Activated T-cell treated with anti-CD3 and anti-CD28 coated beads for 1 hour (primary cell): ENCODE measurements around the gene ZNF222.

Experiments
- DNase-seq: peaks from one replicate; pipeline ENCODE4 v3.0.0-alpha.2; 2020; ENCODE audit warnings: low read depth

ZNF222 gene

DNA sequence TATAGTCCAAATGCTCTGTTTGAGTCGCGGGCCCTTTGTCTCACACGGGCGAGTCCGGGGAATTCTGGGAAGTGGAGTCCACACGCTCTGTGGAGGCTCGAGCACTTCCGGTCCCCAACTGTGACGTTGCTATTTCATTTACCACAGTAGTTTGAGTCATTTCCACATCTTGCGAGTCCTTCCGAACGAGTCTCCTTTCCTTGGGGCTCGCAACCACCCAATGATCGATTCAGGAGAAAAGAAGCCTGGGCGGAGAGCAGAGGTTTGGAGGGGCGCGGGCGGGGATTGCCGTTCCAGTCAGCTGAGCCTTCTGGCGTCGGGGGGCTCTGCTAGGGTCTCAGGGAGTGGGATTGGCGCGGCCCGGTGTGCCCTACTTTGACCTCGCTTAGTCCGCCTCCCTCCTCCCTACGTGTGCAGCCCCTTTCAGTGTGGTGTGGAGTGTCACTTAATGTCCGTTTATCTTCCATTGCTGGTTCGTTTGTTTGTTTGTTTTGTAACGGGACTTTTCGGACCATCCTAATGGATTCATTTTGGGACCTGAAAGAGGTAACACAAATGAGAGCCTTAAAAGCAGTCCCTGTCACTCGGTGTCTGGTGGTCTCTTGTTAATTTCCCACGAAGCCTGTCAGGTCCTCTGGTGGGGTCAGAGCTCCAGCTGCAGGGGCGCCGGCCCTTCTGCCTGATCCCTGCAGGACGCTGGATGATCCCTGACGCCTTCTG is at the start of gene ZNF222:
Gene ZNF222 (plus strand): TSS at position 163 of the 720 bp plus-strand sequence. CDS start 58 bp downstream, at position 221.
- DNase-seq, result peak; percentile 52

DNA sequence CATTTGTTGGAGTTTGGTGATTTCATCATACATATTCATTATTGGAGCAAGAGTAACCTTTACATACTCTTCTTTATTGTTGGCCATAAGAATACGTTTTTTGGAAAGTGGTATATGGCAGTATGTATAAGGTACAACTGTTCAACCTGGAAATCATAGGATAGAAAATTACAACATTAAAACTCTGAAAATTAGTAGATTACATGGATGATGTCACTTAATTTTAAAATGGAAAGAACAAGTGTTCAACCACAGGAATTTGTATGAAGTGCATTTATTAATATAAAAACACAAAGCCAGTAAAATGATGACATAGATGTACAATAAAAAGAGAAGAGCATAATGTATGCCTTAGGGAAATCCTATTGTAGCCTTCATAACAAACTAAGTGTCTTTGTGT is 48.4 kb upstream of the ZNF222 start:
- no peak for DNase-seq

DNA sequence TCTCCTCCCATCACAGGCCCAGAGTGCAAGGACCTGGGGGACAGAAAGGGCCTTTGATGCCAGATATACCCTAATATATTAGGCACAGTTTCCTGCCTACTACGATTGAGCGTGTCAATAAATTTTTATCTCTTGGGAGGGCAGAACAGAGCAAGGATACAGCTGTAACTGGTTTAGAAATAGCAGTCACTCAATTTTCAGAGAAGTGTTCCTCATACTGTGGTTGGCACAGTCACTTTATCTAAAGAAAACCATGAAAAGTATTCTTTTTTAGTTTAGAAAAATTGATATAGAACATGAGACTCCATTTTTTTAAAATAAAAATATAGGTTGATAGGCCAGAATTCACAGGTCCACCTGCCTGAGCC is 41.7 kb upstream of the ZNF222 start:
- DNase-seq, result no peak

DNA sequence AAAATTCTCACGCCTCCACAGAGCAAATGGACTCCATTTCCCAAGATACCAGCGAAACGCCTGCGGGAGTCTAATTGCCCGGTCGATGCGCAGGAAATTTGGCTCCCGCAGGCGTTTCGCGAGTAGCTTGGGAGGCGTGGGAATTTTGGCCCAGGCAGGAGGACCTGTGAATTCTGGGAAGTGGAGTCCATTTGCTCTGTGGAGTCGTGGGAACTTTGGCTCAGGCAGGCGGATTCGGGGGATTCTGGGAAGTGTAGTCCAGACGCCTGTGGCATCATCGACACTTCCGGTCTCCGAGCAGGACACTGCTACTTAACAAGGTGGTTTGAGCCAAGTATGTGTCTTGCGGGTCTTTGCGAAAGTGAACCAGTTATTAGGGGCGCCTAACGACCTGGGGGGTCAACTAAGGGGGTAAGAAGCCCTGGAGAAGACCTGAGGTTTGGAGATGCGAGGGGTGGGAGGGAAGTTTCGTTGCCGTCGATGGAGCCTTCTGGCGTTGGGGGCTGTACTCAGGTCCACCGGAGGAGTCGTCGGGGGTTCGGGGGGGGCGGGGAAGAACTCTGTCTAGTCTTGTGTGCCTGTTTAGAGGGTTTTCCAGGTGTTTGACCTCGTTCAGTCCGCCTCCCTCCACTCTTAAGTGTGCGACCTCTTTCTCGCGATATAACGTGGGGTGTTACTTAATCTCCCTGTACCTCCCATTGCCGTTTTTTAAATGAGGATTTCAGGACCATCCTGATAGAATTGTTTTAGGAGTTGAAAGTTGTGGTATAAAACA is 41.1 kb upstream of the ZNF222 start, which contains the start of gene ZNF155:
Gene ZNF155 (plus strand): TSS at position 277 of the 775 bp plus-strand sequence. CDS start 4,356 bp downstream, outside the sequence.
- DNase-seq, result peak; percentile 46

DNA sequence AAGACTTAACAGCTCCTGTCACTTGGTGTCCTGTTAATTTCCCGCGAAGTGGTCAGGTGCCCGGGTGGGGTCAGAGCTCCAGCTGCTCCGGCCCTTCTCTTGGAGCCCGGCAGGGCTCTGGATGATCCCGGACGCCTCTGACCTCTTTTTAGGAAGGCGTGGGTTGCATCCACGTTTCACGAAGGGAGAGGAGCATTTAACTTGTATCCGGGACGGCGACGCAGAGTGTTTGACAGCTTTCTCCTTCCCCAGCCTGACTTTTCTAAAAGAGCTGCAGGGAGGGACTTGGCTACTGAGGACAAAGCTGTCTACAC is 40.5 kb upstream of the ZNF222 start:
- no peak for DNase-seq

DNA sequence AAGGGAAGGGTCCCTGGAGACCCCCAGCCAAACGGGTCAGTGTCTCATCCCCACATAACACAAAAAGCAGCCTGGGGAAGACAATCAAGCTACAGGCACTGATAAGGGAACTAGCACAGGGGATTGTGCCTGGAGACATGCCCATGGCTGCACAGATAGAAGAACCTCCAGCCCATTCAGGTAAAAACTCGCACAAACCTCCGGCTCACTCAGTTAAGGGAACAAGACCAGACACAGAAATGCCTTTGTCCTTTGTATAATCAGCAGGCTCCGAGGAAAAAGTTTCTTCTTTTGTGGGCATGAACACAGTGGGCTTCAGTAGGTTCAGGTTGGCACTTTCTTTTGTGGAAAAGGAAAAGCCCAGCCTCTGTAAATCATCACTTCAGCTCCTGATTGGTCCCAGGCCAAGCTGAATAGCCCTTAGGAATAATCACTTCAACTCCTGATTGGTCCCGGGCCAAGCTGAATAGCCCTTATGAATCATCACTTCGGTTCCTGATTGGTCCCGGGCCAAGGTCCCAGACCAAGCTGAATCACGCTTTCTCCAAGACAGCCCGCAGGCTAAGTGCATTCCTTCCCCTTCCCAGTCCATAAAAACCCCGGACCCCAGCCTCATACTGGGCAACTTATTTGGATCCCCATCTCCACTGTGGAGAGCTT is 27.4 kb upstream of the ZNF222 start:
- no peak for DNase-seq

DNA sequence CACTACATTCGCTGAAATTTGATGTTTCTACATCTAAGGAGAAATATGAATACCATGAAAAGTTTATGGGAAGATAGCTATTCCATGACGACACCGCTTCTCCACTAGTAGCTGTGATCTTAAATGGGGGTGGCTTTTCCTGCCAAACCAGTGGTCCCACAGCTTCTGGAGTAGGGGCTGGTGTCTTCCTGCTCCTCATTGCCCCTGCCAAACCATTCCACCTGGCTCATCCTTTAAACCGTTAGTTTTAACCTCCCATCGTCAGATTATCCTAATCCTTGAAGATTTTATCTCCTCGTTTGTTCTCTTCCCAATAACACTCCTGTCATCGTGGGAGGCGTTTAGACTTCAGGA is 23.0 kb upstream of the ZNF222 start:
- no peak for DNase-seq

DNA sequence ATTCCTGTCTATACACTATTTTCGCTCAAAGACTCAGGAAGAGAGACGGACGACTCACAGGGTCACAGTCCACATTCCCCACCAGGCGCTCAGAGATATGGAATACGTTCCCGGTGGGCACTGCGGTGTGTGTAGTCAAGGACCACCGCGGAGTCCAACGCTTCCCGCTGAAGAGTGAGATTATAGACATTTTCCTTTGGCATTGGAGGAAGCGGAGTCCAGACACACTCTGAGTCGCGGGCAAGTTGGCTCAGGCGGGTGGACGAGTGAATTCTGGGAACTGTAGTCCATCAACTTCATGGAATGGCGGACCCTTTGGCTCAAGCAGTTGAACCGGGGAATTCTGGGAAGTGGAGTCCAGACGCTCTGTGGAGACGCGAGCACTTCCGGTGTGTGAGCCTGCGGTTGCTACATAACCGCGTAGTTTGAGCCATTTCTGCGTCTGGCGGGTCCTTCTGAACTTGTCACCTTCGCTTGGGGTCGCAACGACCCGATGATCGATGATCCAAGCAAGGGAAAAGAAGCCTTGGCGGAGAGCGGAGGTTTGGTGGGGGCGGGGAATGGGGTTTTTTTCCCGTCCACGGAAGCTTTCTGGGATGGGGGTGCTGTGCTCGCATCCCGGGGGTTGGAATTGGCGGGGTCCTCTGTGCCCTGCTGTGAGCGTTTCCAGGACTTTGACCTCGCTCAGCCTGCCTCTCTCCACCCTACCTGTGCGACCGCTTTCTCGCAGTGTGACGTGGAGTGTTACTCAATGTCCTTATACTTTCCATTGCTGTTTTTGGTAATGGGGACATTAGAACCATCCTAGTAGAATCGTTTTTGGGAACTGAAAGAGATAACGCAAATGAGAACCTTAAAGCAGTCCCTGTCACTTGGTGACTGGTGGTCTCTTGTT is 22.4 kb upstream of the ZNF222 start, which contains the start of gene ZNF230:
Gene ZNF230 (plus strand): TSS at position 392 of the 895 bp plus-strand sequence. CDS start 4,122 bp downstream, outside the sequence.
- peak; percentile 64 for DNase-seq

DNA sequence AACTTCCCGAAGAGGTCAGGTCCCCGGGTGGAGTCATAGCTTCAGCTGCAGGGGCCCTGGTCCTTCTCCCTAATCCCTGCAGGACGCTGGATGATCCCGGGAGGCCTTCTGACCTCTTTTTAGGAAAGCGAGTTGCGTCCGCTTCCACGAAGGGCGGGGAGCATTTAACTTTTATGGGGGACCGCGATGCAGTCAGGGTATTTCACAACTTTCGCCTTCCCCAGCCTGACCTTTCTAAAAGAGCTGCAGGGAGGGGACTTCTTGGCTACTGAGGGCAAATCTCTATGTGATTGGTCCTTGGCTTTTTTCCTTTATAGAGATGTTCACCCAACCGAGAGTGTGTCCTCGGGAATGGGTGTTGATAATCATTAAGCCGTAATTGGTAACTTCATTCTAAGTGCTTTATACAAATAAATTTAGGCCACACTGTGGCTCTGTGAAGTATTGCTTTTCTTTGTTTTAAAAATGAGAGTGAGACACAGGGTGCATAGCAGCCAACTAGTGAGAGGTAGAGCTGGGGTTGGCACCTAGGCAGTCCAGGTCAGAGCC is 21.6 kb upstream of the ZNF222 start:
- DNase-seq, result no peak

DNA sequence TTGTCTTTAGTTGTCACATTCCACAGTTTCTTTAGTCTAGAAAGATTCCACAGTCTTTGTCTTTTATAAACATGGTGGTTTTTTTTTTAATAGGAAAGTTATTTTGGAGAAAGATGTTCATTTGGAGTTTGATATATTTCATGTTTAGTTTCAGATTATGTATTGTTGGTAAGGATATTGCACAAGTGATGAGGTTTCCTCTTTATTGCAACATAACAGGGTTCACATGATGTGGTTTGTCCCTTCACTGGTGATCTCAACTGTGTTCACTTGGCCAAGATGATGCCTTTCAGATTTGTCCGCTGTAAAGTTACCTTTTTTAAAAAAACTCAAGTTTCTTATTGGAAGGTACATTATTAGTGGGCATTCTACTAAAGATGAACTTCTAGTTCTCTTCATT is 19.2 kb upstream of the ZNF222 start:
- no peak for DNase-seq

DNA sequence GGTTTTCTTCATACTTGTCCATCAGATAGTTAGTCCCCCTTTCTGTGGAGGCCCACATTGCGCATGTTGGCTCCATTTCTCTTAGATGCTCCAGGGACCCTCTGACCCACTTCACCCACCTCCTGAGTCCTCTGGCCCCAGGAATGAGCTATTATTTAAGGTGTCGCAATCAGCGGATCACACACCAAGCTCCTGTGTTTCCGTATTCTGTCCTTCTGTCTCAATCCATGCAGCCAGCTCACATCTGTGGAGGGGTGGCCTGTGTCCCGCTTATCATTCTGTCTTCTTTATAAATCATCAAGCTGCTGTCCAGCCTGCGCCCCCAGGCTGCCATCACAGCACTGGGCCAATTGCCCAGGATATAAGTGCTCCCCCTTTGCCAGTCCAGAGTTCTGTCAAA is 17.7 kb upstream of the ZNF222 start:
- DNase-seq, result no peak

DNA sequence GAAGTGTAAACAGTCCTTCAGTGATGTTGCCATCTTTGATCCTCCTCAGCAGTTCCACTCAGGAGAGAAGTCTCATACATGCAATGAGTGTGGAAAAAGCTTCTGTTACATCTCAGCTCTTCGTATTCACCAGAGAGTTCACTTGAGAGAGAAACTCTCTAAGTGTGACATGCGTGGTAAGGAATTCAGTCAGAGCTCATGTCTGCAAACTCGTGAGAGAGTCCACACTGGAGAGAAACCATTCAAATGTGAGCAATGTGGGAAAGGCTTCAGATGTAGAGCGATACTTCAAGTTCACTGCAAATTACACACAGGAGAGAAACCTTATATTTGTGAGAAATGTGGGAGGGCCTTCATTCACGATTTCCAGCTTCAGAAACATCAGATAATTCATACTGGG is 14.7 kb upstream of the ZNF222 start:
- DNase-seq, result no peak

DNA sequence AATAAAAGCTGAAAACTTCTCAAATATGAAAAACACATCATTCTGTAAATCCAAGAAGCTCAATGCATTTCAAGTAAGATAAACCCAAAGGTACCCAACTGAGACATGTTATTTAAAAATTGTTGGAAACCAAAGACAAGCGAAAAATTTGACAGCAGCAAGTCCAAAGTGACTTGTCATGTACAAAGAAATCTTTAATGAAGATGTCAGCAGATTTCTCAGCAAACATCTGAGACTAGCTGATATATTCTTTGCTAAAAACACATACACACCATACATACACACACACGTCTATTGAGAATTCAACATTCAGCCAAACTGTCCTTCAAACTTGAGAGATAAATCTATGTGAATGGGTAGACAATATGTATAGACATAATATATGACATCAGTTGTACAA is 5.7 kb upstream of the ZNF222 start:
- DNase-seq, result no peak

DNA sequence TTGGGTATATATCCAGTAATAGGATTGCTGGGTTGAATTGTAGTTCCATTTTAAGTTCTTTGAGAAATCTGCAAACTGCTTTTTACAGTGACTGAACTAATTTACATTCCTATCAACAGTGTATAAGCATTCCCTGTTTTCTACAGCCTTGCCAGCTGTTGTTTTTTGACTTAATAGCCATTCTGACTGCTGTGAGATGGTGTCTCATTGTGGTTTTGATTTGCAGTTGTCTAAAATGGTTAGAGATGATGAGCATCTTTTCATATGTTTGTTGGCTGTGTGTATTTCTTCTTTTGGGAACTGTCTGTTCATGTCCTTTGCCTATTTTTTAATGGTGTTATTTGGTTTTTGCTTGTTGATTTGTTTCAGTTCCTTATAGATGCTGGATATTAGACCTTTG is 4.0 kb upstream of the ZNF222 start:
- no peak for DNase-seq

DNA sequence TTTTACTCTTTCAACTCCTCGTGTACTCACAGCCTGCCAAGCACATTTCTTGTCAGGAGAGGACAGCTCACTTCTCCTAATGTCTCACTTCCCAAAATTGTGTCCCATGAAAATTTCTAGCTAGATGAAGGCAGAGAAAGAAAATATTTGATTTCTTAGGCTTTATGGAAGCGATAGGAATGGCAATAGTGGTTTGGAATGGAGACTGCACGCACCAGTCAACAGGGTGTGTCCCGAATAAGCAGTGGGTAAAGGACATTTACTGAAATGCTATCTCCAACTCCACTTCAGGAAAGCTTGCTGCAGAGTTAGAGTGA is 321 bp upstream of the ZNF222 start:
- no peak for DNase-seq

DNA sequence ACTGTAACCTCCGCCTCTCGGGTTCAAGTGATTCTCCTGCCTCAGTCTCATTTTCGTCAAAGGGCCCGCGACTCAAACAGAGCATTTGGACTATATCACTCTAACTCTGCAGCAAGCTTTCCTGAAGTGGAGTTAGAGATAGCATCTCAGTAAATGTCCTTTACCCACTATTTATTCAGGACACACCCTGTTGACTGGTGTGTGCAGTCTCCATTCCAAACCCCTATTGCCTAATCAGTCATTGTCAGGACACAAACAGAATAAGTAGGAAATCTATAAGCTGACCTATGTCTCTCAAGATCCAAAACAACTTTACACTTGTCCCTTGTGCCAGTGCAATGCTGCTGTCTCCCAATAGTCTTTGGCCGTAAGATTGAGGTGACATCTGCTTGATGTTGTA is 1.4 kb downstream of the ZNF222 start:
- DNase-seq, result no peak

DNA sequence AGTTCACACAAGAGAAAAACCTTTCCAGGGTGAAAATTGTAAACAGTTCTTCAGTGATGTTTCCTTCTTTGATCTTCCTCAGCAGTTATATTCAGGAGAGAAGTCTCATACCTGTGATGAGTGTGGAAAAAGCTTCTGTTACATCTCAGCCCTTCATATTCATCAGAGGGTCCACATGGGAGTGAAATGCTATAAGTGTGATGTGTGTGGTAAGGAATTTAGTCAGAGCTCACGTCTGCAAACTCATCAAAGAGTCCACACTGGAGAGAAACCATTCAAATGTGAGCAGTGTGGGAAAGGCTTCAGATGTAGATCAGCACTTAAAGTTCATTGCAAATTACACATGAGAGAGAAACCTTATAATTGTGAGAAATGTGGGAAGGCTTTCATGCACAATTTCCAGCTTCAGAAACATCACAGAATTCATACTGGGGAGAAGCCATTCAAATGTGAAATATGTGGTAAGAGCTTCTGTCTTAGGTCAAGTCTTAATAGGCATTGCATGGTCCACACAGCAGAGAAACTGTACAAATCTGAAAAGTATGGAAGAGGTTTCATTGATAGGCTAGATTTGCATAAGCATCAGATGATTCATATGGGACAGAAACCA is 6.9 kb downstream of the ZNF222 start:
- DNase-seq, result no peak

DNA sequence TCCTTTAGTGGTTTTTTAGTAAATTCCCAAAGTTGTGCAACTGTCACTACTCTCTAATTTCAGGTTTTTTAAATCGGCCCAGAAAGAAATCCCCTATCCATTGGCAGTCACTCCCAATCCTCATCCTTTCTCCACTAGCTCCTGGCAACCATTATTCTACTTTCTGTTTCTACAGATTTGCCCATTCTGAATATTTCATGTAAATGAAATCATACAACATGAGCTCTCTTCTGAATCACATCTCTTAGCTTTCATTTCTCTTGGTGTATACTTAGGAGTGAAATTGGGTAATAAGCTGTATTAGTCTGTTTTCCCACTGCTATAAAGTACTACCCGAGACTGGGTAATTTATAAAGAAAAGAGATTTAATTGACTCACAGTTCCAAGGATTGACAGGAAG is 17.0 kb downstream of the ZNF222 start:
- no peak for DNase-seq

DNA sequence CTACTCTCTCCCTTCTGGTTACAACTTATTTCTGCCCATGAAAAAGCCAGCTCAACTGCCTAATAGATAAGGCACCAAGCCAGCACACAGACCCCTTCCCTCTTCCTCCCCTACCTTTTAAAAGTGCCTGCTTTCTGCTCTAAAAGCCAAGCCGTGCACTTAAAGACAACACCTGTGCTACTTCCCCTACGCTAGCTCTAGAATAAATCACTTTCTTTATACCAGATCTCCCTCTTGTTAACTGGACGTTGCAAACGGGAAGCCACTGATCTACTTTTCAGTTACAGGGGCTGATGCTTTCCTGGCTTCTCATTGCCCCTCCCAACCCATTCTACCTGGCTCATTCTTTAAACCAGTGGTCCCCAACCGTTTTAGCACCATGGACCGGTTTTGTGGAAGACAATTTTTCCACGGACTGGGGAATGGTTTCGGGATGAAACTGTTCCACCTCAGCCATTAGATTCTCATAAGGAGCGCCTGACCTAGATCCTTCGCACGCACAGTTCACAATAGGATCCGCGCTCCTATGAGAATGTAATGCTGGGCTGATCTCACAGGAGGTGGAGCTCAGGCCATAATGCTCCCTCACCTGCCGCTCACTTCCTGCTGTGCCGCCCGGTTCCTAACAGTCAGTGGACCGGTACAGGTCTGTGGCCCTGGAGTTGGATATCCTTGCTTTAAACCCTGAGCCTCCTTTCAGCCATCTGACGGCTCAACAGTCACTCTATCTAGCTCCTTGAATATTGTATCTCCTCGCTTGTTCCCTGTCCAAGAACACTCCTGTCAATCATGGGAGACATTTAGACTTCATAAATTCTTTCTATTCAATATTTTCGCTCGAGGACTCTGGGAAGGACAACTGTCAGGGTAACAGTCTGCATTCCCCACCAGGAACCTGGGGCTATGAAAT is 25.8 kb downstream of the ZNF222 start:
- DNase-seq, result no peak

DNA sequence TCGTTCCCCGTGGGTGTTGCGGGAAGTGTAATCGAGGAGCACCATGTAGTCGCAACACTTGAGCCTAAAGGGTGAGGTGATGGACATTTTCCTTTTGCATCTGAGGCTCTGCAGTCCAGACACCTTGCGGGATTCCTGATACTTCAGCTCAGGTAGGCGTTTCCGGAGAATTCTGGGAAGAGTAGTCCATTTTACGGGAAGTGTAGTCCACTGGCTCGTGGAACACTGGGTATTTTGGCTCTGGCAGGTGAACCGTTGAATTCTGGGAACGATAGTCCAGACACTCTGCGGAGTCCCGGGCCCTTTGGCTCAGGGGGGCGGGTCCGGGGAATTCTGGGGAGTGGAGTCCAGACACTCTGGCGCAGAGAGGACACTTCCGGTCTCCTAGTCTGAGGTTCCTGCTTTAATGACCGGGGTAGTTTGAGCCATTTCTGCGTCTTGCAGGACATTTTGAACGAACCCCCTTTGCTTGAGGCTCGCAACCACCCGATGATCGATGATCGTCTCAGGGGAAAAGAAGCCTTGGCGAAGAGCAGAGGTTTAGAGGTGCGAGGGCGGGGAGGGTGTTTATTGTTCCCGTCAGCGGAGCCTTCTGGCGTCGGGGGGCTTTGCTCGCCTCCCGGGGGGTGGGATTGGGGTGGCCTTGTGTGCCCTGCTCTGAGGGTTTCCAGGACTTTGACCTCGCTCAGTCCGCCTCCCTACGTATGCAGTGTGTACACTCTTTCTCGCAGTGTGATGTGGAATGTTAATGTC is 26.6 kb downstream of the ZNF222 start, which contains the start of gene ZNF223:
Gene ZNF223 (plus strand): TSS at position 387 of the 753 bp plus-strand sequence. CDS start 3,141 bp downstream, outside the sequence.
- DNase-seq, result peak; percentile 38
